SK-N-SH (cell line): ENCODE results near the gene CFAP299. TPM values are rescaled to one million over a fixed set of nuclear protein-coding genes. Genes with fewer than 3 reads are reported as not detected.

ENCODE experiments used
- CTCF ChIA-PET: fragments of 300-600, 350-600 bp; formaldehyde crosslinking; extraction: SDS; loops from one replicate; lab custom pipeline; 2021; lab: Yijun Ruan, JAX
- POLR2A ChIA-PET: fragments of 350-600 bp; sonication (Branson Sonifier 250); formaldehyde crosslinking; extraction: SDS; loops from one replicate; lab custom pipeline; 2020; ENCODE audit warnings: antibody characterized with exemption, inconsistent platforms; lab: Yijun Ruan, JAX
- DNase-seq: peaks from one replicate; pipeline ENCODE4 v3.0.0; 2012
- H2AFZ ChIP-seq: fragments of 200-600 bp; sonication (generic); 2 replicates; pipeline ENCODE4 v1.8.1; 2016; ENCODE audit warnings: antibody characterized with exemption, mild to moderate bottlenecking, low read depth
- H3F3A ChIP-seq: fragments of 200-600 bp; sonication (generic); replicated peaks from 2 replicates; pipeline ENCODE3; 2016; ENCODE audit warnings: antibody characterized with exemption, mild to moderate bottlenecking; ENCODE audit not compliant: insufficient read depth
- H3K27ac ChIP-seq, 2 experiments: fragments of 200-500 bp in 1 of 2; fragments of 200-600 bp in 1 of 2; sonication (Bioruptor generic) in 1 of 2; sonication (generic), shearing (Covaris generic) in 1 of 2; 2 replicates each; pipeline versions ENCODE4 v1.5.1 to v1.6.1; 2014 to 2016; ENCODE audit warnings: low read depth in 2 of 2, inconsistent platforms in 1 of 2, low read length in 1 of 2, mild to moderate bottlenecking in 1 of 2, mixed read lengths in 1 of 2
- H3K27me3 ChIP-seq: fragments of 200-600 bp; sonication (generic), shearing (Covaris generic); 2 replicates; pipeline ENCODE4 v1.6.1; 2016; ENCODE audit warnings: mixed run types; ENCODE audit not compliant: insufficient read depth
- H3K36me3 ChIP-seq, 2 experiments: fragments of 200-500 bp in 1 of 2; fragments of 200-600 bp in 1 of 2; sonication (Bioruptor generic) in 1 of 2; sonication (generic) in 1 of 2; replicated peaks in 1 of 2; 2 replicates each; pipeline versions ENCODE3 to v1.5.1; 2014 to 2016; ENCODE audit warnings: low read length in 1 of 2, mild to moderate bottlenecking in 1 of 2; ENCODE audit not compliant: insufficient read depth in 2 of 2, control insufficient read depth in 1 of 2
- H3K4me1 ChIP-seq, 2 experiments: fragments of 200-500 bp in 1 of 2; fragments of 200-600 bp in 1 of 2; sonication (Bioruptor generic) in 1 of 2; sonication (generic), shearing (Covaris generic) in 1 of 2; 2 replicates each; pipeline versions ENCODE4 v1.5.1 to v1.6.1; 2014 to 2016; ENCODE audit warnings: low read depth in 1 of 2, low read length in 1 of 2, mixed run types in 1 of 2; ENCODE audit not compliant: insufficient read depth in 2 of 2, control insufficient read depth in 1 of 2
- H3K4me2 ChIP-seq: fragments of 200-600 bp; sonication (generic), shearing (Covaris generic); 2 replicates; pipeline ENCODE4 v1.6.1; 2017; ENCODE audit warnings: mixed run types
- H3K4me3 ChIP-seq, 2 experiments: fragments of 200-500 bp in 1 of 2; fragments of 200-600 bp in 1 of 2; sonication (Bioruptor generic) in 1 of 2; sonication (generic), shearing (Covaris generic) in 1 of 2; 2 replicates each; pipeline versions ENCODE4 v1.5.1 to v1.8.1; 2014 to 2016; ENCODE audit warnings: low read depth in 2 of 2, inconsistent platforms in 1 of 2, low read length in 1 of 2, mild to moderate bottlenecking in 1 of 2, mixed read lengths in 1 of 2, moderate library complexity in 1 of 2
- H3K79me2 ChIP-seq: fragments of 200-600 bp; sonication (generic); 2 replicates; pipeline ENCODE4 v1.8.1; 2017; ENCODE audit warnings: mild to moderate bottlenecking; ENCODE audit not compliant: insufficient read depth
- H3K9ac ChIP-seq: fragments of 200-600 bp; sonication (generic); 2 replicates; pipeline ENCODE4 v1.6.1; 2017; ENCODE audit warnings: mixed run types
- H3K9me2 ChIP-seq: fragments of 200-600 bp; sonication (generic); 2 replicates; pipeline ENCODE4 v1.6.1; 2017; ENCODE audit warnings: mixed run types
- H3K9me3 ChIP-seq: fragments of 200-600 bp; sonication (generic); 2 replicates; pipeline ENCODE4 v1.6.1; 2017; ENCODE audit warnings: mixed run types, mild to moderate bottlenecking, moderate library complexity
- H4K20me1 ChIP-seq: fragments of 200-600 bp; sonication (generic); 2 replicates; pipeline ENCODE4 v1.6.1; 2017; ENCODE audit warnings: mild to moderate bottlenecking, mixed run types; ENCODE audit not compliant: insufficient read depth
- CHD2 ChIP-seq: fragments of 150-350 bp; IDR thresholded peaks from 2 replicates; pipeline ENCODE4 v1.6.1; 2018; ENCODE audit warnings: low read length; ENCODE audit not compliant: partially characterized antibody
- ELF1 ChIP-seq: IDR thresholded peaks from 2 replicates; pipeline ENCODE4 v1.4.0; 2012
- NFIC ChIP-seq: IDR thresholded peaks from 2 replicates; pipeline ENCODE4 v1.4.0; 2012; ENCODE audit warnings: borderline replicate concordance
- NRF1 ChIP-seq: IDR thresholded peaks from 2 replicates; pipeline ENCODE4 v1.6.1; 2012; ENCODE audit warnings: low read depth, mild to moderate bottlenecking, low read length
- RAD21 ChIP-seq: IDR thresholded peaks from 2 replicates; pipeline ENCODE4 v1.6.1; 2012; ENCODE audit warnings: mild to moderate bottlenecking, low read length
- SIN3A ChIP-seq: IDR thresholded peaks from 2 replicates; pipeline ENCODE4 v1.6.1; 2012; ENCODE audit warnings: low read depth, mild to moderate bottlenecking, low read length, moderate library complexity, borderline replicate concordance
- TAF1 ChIP-seq: IDR thresholded peaks from 2 replicates; pipeline ENCODE4 v1.6.1; 2012; ENCODE audit warnings: low read depth, mild to moderate bottlenecking, low read length, moderate library complexity, borderline replicate concordance
- TEAD4 ChIP-seq: IDR thresholded peaks from 2 replicates; pipeline ENCODE4 v1.4.0; 2012; ENCODE audit warnings: mild to moderate bottlenecking, borderline replicate concordance; ENCODE audit not compliant: insufficient read depth
- YY1 ChIP-seq: IDR thresholded peaks from 2 replicates; pipeline ENCODE4 v1.4.0; 2012; ENCODE audit warnings: low read depth, mild to moderate bottlenecking
- WGBS: methylation state at CpG from one replicate; pipeline ENCODE4 v1.1.6; 2017; ENCODE audit warnings: low lambda C conversion rate; 5-methylcytosine and 5-hydroxymethylcytosine counted together
- polyA plus RNA-seq, 3 experiments: library from polyadenylated mRNA; depleted of rRNA; stranded (reverse); fragments of >200 nt; gene quantifications; 2 replicates each; pipeline ENCODE4 v1.2.3, GENCODE V29; 2012
- TF ChIP-seq, protein P1 (sequence below): IDR thresholded peaks from 2 replicates; pipeline ENCODE4 v1.4.0; 2012; ENCODE audit warnings: low read depth, borderline replicate concordance
- TF ChIP-seq, protein P2 (sequence below): IDR thresholded peaks from 2 replicates; pipeline ENCODE4 v1.6.1; 2012; ENCODE audit warnings: mild to moderate bottlenecking, low read depth, low read length, moderate library complexity

Gene CFAP299
- polyA plus RNA-seq, 1 of the 3 experiments (the other 2 are of a cell fraction), result 1.2 TPM

DNA sequence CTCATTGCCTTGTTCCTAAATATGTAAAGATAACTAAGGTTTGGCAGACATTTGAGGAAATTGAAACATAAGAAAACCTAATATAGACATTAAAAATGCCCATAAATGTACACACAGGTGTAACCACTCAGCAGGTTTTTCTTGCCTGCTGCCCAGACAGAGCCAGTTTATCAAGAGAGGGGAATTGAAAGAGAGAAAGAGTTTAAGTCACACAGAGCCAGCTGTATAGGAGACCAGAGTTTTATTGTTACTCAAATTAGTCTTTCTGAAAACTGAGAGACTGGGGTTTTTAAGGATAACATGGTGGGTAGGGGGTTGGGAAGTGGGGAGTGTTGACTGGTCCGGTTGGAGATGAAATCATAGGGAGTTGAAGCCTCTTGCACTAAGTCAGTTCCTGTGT lies 119.0 kb downstream of the CFAP299 start:
- no peaks in the 10 kb centered on the region for H3K36me3 ChIP-seq
- H3F3A ChIP-seq, result peaks cover 5% of the 10 kb centered on the region
- H3K79me2 ChIP-seq, result no peaks in the 10 kb centered on the region
- ChIA-PET POLR2A (no interaction called here), CTCF (no interaction called here)
- no peak overlapping the region for H2AFZ ChIP-seq
- H3K4me2 ChIP-seq, result peak overlapping the region; percentile 32; the same call in 1 of the 2 replicates
- no peaks in the 10 kb centered on the region for H3K9me2 ChIP-seq
- peaks cover 10% of the 10 kb centered on the region; the same call in 1 of the 2 replicates for H3K9me3 ChIP-seq
- no peaks in the 10 kb centered on the region for H3K4me1 ChIP-seq
- DNase-seq, result no peak
- H4K20me1 ChIP-seq, result no peaks in the 10 kb centered on the region
- no peak overlapping the region for H3K9ac ChIP-seq
- H3K4me3 ChIP-seq, result no peak overlapping the region
- 54% methylated on average over 1 of the region's 1 CpG for whole genome bisulfite sequencing
- TF ChIP-seq NFIC, result no peak
- TF ChIP-seq CHD2, result no peak
- no peak for TF ChIP-seq ELF1
- TF ChIP-seq, all 33 proteins: peak for 0
- Histone ChIP-seq H3K27me3 (no peaks in the 10 kb centered on the region), H3K27ac (no peak overlapping the region)

DNA sequence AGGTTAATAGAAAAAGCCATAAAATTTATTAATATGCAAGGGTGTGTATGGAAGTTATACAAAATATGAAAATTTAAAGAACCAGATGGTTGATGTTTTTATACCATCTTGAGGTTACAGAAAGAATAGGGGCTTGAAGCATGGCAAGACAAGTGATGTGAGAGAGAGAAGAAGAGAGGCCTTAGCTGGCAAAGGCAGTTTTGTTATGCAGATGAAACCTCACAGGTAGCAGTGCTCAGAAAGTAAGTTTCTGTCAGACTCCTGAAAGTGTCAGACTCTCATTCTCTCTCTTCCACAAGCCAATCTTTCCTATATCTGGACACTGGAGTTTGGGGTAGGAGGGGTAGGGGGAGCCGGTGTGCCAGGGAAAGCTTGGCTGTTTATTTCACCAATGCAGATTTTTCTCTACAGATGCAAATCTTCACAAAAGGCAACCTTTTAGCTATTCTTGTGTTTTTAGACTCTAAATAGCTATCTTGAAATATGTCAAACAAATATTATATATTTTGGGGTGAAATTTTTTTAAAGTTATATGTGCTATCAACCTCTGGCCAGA lies 124.5 kb downstream of the CFAP299 start:
- Histone ChIP-seq H3K9me3 (0 out of 2 replicates have a peak, but pooled peaks cover 6% of the 10 kb centered on the region), H4K20me1 (no peaks in the 10 kb centered on the region), H3K4me3 (no peak overlapping the region)
- POLR2A ChIA-PET, result no interaction called here
- no peak for TF ChIP-seq RAD21
- TF ChIP-seq TEAD4, result no peak
- no peak for TF ChIP-seq TAF1
- TF ChIP-seq, protein P1, sequence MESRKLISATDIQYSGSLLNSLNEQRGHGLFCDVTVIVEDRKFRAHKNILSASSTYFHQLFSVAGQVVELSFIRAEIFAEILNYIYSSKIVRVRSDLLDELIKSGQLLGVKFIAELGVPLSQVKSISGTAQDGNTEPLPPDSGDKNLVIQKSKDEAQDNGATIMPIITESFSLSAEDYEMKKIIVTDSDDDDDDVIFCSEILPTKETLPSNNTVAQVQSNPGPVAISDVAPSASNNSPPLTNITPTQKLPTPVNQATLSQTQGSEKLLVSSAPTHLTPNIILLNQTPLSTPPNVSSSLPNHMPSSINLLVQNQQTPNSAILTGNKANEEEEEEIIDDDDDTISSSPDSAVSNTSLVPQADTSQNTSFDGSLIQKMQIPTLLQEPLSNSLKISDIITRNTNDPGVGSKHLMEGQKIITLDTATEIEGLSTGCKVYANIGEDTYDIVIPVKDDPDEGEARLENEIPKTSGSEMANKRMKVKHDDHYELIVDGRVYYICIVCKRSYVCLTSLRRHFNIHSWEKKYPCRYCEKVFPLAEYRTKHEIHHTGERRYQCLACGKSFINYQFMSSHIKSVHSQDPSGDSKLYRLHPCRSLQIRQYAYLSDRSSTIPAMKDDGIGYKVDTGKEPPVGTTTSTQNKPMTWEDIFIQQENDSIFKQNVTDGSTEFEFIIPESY, result no peak
- no peak for TF ChIP-seq YY1
- TF ChIP-seq, all 33 proteins: peak for 0
- Histone ChIP-seq H3K27me3 (no peaks in the 10 kb centered on the region), H3K27ac (no peak overlapping the region; a peak in 1 of 4 replicates), H3K79me2 (no peaks in the 10 kb centered on the region), H3K4me1 (no peaks in the 10 kb centered on the region), H3F3A (no peaks in the 10 kb centered on the region), H3K9me2 (no peaks in the 10 kb centered on the region), H3K9ac (no peak overlapping the region), H3K36me3 (no peaks in the 10 kb centered on the region), H2AFZ (no peak overlapping the region), H3K4me2 (no peak overlapping the region)
- CTCF ChIA-PET, result interaction anchor here (1.1 kb wide), 1 partner anchor 8 kb away, joined by 3 read pairs; no protein-coding TSS in a partner anchor
- DNase-seq, result no peak
- 41% methylated on average over 1 of the region's 1 CpG for WGBS

DNA sequence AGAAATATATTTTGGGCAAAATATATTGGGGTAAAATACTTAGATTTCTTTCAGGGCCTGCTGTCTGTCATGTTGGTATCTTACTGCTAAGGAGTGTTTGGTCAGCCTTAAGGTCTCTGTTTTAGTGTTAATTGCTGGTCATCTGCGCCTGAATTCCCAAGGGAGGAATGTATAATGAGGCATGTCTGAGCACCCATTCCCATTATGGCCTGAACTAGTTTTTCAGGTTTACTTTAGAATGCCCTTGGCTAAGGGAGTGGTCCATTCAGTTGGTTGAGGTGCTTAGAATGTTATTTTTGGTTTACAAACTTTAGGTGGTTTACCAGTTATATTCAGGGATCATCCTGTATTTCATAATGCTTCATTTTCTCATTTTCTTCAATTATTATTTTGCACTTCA lies 125.9 kb downstream of the CFAP299 start:
- H3K27me3 ChIP-seq, result no peaks in the 10 kb centered on the region
- H3K79me2 ChIP-seq, result no peaks in the 10 kb centered on the region
- DNase-seq, result no peak
- H3K36me3 ChIP-seq, result no peaks in the 10 kb centered on the region
- no peak overlapping the region for H3K27ac ChIP-seq
- no peaks in the 10 kb centered on the region for H3K9me3 ChIP-seq
- ChIA-PET POLR2A (no interaction called here), CTCF (no interaction called here)
- H3K4me1 ChIP-seq, result no peaks in the 10 kb centered on the region
- no peak overlapping the region for H2AFZ ChIP-seq
- 60% methylated on average over 1 of the region's 1 CpG for WGBS
- no peak overlapping the region for H3K4me2 ChIP-seq
- H3K9me2 ChIP-seq, result no peaks in the 10 kb centered on the region
- TF ChIP-seq NRF1 (no peak), TAF1 (no peak), CHD2 (no peak), SIN3A (no peak)
- TF ChIP-seq, protein P2, sequence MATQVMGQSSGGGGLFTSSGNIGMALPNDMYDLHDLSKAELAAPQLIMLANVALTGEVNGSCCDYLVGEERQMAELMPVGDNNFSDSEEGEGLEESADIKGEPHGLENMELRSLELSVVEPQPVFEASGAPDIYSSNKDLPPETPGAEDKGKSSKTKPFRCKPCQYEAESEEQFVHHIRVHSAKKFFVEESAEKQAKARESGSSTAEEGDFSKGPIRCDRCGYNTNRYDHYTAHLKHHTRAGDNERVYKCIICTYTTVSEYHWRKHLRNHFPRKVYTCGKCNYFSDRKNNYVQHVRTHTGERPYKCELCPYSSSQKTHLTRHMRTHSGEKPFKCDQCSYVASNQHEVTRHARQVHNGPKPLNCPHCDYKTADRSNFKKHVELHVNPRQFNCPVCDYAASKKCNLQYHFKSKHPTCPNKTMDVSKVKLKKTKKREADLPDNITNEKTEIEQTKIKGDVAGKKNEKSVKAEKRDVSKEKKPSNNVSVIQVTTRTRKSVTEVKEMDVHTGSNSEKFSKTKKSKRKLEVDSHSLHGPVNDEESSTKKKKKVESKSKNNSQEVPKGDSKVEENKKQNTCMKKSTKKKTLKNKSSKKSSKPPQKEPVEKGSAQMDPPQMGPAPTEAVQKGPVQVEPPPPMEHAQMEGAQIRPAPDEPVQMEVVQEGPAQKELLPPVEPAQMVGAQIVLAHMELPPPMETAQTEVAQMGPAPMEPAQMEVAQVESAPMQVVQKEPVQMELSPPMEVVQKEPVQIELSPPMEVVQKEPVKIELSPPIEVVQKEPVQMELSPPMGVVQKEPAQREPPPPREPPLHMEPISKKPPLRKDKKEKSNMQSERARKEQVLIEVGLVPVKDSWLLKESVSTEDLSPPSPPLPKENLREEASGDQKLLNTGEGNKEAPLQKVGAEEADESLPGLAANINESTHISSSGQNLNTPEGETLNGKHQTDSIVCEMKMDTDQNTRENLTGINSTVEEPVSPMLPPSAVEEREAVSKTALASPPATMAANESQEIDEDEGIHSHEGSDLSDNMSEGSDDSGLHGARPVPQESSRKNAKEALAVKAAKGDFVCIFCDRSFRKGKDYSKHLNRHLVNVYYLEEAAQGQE, result no peak
- TF ChIP-seq, protein P1, result no peak
- no peak overlapping the region for H3K9ac ChIP-seq
- no peak overlapping the region for H3K4me3 ChIP-seq
- H3F3A ChIP-seq, result no peaks in the 10 kb centered on the region
- H4K20me1 ChIP-seq, result no peaks in the 10 kb centered on the region
